GM12892 (cell line): Measurements from ENCODE around the gene CDH18.

ENCODE experiments used
- POLR2A ChIP-seq: IDR thresholded peaks from 2 replicates; pipeline ENCODE4 v1.6.1; 2011; ENCODE audit warnings: low read depth, low read length, control low read depth
- POLR2AphosphoS5 ChIP-seq: IDR thresholded peaks from 2 replicates; pipeline ENCODE4 v1.6.1; 2011; ENCODE audit warnings: low read depth, low read length, control low read depth

- TF ChIP-seq POLR2AphosphoS5 (no peak), POLR2A (no peak)
These were observed 57.5 kb downstream of the CDH18 start for GRCh38 chr5:19930451-19930850.
